HTR-8/SVneo (cell line): ENCODE results near the gene ETHE1.

Experiments used
- DNase-seq: peaks from one replicate; pipeline ENCODE4 v3.0.0; 2011; ENCODE audit warnings: low spot score, mixed read lengths; ENCODE audit not compliant: insufficient read length
- FAIRE-seq: peaks from 2 replicates; lab custom pipeline; 2011; peaks lifted over from hg19 to GRCh38; lab: Jason Lieb, UNC

The ETHE1 gene, protein sequence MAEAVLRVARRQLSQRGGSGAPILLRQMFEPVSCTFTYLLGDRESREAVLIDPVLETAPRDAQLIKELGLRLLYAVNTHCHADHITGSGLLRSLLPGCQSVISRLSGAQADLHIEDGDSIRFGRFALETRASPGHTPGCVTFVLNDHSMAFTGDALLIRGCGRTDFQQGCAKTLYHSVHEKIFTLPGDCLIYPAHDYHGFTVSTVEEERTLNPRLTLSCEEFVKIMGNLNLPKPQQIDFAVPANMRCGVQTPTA

DNA sequence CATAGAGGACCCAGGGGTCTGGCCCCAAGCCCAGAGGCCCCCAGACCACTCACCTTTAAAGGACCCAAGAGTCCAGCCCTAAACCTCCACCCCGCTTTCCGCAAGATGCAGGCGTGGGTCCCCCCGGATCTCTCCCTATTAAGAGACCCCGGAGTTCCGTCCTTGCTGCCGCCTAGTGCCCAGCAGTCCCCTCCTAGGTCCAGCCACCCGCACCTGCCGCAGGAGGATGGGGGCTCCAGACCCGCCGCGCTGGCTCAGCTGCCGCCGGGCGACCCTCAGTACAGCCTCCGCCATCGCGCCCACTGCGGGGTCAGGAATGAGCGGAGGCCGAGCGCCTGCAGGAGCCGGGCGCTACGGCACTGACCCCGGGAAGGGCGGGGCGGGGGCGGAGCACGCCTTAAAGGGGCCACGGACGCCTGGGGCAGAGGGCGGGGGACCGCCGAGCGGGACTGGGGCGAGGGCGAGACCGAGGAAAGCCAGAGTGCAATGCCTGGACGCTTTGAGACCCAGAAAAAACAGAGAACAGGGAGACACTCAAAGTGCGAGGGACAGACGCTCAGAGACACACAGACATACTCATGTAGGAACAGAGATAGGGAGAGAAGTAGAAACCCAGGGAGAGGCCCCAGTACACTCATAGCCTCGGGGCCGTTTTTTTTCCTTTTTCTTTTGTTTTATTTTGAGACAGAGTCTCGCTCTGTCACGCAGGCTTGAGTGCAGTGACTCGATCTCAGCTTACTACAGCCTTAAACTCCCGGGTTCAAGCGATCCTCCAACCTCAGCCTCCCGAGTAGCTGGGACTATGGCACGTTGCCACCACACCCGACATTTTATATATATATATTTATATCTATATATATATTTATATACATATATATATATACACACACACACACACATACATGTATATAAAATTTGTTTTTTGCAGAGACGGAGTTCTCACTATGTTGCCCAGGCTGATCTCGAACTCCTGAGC, at the start of gene ETHE1:
Gene ETHE1, minus strand, starts transcription at position 318 of the 976 bp plus-strand sequence. Its CDS starts 24 bp downstream, at position 294.
- FAIRE-seq (no peak), DNase-seq (peak; percentile 82)

DNA sequence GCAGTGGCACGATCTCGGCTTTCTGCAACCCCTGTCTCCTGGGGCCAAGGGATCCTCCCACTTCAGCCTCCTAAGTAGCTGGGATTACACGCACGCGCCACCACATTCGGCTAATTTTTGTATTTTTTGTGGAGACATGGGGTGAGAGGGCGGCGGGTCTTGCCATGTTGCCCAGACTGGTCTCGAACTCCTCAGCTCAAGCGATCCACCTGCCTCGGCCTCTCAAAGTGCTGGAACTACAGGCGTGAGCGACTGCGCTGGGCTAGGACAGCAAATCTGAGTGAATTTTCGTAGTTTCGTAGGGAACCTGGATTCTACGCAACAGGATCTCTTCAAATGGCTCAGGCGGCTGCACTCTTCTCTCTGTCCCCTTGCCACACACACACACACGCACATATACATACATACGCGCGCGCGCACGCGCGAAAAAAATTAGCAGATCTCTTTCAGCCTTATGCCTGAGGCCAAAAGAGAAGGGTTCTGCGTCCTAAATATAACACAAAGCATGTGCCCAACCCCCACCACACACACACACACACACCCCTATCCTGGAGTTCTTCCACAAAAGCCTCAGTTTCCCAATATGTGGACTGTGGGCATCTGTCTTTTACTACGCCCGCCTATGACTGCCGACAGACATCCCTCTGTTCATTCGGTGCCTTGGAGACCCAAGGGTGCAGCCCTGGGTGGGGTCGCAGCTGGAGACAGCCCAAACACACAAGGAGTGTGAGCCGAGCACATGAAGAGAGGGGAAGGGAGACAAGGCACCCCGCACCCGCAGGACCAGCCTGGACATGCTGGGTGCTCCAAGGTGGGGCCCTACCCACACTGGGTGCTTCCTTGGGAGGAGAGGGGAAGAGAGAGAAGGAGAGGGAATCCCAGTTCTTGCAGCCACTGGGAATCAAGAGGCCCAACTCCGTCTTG, 49.2 kb upstream of the ETHE1 start:
- no peak for FAIRE-seq
- no peak for DNase-seq

- peak; percentile 95 for FAIRE-seq
- peak; percentile 97 for DNase-seq
These were observed 48.4 kb upstream of the ETHE1 start, which contains the start of the genes PINLYP and XRCC1 for GRCh38 chr19:43575156-43575950. TSS of gene PINLYP (plus strand) at chr19:43575801. CDS start at chr19:43577192, 1,391 bp downstream. TSS of gene XRCC1 (minus strand) at chr19:43575527. CDS start at chr19:43575458, 69 bp downstream.

GRCh38 chr19:43574424-43575155, 47.6 kb upstream of the ETHE1 start:
- no peak for FAIRE-seq
- no peak for DNase-seq

GRCh38 chr19:43572171-43572588, 45.2 kb upstream of the ETHE1 start:
- DNase-seq (no peak), FAIRE-seq (no peak)

DNA sequence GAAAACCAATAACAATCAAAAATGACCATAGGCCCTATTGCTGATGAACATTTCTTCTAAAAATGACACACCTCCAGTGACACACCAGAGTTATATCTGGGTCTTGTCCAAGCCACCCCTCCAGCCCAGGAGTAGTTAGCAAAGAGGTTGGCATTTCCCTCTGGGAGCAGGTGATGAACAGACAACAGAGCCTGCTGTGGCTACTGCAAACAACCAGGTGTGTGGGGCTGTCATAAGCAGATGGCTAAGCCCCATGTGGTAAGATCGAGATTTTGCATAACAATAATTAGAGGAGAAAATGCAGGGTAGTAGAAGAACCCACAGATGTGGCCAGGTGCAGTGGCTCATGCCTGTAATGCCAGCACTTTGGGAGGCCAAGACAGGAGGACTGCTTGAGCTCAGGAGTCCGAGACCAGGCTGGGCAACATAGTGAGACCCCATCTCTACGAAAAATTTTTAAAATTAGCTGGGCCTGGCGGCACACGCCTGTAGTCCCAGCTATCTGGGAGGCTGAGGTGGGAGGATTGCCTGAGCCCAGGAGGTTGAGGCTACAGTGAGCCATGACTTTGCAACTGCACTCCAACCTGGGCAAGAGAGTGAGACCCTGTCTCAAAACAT, 43.3 kb upstream of the ETHE1 start:
- no peak for FAIRE-seq
- DNase-seq, result no peak

- DNase-seq (no peak), FAIRE-seq (no peak)
These were observed 42.7 kb upstream of the ETHE1 start for GRCh38 chr19:43569657-43570056.

DNA sequence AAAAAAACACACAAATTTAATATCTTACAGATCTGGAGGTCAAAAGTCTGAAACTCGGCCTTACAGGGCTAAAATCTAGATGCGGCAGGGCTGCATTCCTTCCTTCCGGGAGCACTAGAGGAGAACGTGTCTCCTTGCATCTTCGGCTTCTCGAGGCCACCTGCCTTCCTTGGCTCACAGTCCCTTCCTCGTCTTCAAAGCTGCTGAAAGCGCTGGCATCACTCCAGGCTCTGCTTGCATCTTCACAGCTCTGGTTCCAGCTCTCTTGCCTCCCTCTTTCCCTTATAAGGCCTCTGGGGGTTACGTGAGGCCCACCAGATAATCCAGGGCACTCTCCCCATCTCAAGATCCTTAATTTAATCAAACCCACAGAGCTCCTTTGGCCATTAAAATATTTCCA, 37.8 kb upstream of the ETHE1 start:
- FAIRE-seq (no peak), DNase-seq (no peak)

DNA sequence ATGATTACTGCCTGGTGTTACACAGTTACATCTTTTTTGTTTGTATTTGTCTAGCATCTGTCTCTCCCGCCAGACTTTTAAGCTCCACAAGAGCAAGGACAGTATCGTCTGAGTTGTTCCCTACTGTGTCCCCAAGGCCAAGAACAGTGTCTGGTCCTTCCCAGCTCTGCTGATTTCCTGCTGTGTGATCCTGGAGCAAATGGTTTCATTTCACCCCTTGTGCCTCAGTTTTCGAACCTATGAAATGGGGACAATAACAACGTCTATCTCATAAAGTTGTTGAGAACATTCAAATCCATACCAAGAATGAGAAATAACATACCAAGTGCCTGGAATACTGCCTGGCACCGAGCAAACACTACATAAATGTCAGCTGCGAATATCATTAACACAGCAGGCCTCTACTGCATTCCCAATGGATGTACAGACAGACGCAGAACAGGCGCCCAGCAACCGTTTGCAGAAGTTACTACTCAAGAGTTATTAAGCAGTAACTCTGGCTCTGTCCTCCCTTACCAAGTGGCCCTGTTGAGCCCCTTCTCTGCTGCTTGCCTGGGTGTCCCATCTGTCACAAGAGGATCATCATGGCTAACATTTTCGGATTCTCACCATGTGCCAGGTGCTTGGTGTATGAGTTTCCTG, 36.9 kb upstream of the ETHE1 start:
- DNase-seq (no peak), FAIRE-seq (peak; percentile 13)

- FAIRE-seq (peak; percentile 88), DNase-seq (peak; percentile 33)
These were observed 35.8 kb upstream of the ETHE1 start for GRCh38 chr19:43562698-43563241.

DNA sequence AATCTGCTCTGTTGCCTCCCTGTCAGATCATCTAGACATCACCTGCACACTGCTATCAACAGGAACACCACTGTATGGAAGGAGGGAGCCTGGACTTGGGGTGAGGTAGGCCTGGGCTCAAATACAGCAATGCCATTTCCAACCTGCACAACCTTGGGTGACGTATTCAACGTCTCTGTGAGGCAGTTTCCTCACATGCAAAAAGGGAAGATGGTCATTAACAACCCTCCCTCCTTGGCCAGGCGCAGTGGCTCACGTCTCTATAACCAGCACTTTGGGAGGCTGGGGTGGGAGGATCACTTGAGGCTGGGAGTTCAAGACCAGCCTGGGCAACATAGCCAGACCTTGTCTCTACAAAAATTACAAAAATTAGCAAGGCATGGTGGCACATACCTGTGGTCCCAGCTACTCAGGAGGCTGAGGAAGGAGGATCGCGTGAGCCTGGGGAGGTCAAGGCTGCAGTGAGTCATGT, 35.3 kb upstream of the ETHE1 start:
- no peak for FAIRE-seq
- DNase-seq, result no peak

DNA sequence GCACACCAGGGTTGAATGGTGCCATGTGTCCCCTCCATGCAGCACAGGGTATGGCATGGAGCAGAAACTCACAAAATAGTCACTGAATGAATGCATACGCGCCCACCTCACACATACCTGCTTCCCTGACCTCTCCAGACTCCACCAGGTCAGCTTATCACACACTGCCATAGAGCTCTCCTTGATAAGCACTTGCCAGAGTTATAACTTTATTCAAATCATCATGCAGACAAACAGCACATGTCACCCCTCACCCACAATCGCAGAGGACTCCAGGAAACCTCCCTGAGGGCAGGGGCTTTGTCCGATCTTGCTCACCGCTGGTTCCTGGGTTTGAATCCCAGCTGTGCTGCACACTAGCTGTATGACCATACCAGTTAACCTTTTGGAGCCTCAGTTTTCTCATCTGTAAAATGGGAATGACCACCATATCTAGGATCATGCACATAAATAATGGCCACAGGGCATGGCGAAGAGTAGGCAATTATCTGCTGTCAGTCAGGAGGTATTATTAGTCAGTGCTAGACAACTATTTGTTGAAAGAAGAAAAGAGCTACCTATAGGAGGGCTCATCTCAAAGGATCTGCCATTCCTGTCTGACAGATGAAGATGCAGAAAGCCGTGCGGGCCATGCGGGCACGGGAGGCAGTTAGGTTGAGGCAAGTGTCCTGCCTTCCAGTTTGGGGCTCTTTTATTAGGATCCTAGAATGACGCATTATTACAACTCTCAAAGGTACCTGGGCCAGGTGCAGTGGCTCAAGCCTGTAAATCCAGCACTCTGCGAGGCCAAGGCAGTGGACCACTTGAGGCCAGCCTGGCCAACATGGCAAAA, 34.4 kb upstream of the ETHE1 start:
- no peak for DNase-seq
- FAIRE-seq, result no peak

DNA sequence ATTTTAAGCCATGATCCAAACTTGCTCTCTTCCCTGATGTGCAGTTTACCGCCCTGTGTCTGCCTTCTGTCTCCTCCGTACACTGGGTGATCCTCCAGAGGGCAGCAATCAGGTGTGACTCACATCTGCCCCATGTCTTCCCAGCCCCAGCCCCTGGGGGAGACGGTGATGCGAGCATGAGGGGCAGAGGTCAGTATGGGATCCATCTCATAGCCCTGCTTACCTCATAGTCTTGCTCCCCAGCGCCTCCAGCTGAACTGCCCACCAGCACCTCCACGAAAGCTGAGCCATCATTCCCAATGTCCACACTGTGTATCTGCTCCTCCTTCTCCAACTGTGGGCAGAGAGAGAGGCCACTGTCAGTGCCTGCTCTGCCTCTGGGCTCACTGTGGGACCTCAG, 33.7 kb upstream of the ETHE1 start:
- DNase-seq, result peak; percentile 43
- peak; percentile 20 for FAIRE-seq

DNA sequence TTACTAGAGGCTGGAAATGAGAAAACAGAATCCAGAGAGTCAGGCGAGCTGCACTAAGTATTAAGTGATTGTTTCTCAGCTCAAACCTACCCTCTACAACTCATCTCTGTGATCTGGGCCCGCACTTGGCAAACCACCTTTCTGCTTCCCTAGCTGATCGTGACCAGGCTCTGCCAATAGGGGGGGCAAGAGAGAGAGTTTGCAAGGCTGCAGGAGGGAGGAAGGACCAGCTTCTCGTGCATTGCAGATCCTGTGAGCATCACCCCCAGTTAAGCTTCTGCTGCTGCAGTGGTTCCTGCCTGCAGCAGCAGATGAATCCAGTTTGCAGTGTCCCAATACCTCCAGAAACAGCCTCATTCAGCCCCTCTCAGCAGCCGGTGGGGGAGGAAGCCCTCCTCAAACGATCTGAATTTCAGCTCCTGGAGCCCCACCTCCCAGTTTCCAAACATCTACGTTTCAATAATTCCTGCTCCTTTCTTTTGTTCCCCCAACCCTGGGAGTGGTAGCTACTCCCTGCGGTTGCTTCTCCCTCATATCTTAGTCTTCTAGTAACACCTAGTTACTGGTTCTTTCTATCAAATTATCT, 28.3 kb upstream of the ETHE1 start:
- FAIRE-seq, result peak; percentile 67
- DNase-seq, result peak; percentile 66

GRCh38 chr19:43554317-43554895, 27.4 kb upstream of the ETHE1 start:
- no peak for DNase-seq
- FAIRE-seq, result no peak

DNA sequence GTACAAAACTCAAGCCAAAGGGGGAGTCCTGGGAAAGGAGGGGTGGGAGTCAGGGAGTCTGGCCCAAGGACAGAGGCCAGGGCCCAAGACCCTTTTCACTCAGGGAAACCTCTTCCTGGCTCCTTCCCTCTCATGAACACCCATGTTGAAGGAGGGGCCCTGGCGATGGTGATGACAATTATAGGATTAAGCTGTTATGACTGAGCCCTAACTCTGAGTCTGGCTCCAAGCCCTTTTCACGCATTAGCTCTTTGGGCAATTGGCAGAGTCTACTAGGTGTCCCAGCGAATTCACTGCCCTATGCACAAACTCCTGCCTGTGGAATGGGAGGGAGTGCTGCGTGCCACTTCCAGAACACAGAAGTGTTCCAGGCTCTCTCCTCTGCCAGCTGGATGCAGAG, 26.7 kb upstream of the ETHE1 start:
- DNase-seq (no peak), FAIRE-seq (no peak)
